ENCODE data around the gene TBXA2R.

DNA sequence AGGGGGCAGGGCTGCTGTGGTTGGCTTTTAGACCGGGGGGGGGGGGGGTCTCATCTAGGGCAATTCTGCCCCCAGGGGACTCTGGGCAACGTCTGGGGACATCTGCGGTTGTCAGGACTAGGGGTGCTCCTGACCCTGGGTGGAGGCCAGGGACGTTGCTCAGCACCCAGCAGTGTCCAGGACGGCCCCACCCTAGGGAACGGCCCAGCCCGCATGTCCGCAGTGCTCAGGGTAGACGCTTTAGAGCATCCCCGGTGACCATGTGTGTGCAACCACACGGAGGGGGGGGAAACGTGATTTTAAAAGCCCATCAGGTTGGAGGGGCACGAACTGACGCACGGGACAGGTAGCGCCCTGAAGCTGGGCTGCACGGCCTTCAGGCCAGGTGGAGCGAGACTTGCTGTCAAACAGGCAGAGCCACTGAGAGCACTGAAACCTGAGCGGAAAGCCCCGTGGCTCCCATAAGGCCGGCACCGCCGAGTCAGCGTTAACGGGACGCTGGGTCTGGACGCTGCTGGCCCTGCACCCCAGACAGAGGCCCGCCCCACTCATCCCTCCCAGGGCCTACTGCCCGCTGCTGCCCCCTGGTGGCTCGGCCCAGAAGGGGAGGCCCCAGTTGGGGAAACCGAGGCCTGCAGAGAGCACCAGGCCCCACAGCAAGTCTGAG, 11.6 kb upstream of the TBXA2R start:
- TF ChIP-seq CEBPB (IDR thresholded peaks at IDR 0.05; ENCODE audit: low read depth, low read length) = no peak
- TF ChIP-seq, protein P1, sequence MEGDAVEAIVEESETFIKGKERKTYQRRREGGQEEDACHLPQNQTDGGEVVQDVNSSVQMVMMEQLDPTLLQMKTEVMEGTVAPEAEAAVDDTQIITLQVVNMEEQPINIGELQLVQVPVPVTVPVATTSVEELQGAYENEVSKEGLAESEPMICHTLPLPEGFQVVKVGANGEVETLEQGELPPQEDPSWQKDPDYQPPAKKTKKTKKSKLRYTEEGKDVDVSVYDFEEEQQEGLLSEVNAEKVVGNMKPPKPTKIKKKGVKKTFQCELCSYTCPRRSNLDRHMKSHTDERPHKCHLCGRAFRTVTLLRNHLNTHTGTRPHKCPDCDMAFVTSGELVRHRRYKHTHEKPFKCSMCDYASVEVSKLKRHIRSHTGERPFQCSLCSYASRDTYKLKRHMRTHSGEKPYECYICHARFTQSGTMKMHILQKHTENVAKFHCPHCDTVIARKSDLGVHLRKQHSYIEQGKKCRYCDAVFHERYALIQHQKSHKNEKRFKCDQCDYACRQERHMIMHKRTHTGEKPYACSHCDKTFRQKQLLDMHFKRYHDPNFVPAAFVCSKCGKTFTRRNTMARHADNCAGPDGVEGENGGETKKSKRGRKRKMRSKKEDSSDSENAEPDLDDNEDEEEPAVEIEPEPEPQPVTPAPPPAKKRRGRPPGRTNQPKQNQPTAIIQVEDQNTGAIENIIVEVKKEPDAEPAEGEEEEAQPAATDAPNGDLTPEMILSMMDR (conservative IDR thresholded peaks at IDR 0.05; ENCODE audit: low read depth, low read length) = peak; percentile 84
